Measurements from ENCODE around the gene CABP4.

DNA sequence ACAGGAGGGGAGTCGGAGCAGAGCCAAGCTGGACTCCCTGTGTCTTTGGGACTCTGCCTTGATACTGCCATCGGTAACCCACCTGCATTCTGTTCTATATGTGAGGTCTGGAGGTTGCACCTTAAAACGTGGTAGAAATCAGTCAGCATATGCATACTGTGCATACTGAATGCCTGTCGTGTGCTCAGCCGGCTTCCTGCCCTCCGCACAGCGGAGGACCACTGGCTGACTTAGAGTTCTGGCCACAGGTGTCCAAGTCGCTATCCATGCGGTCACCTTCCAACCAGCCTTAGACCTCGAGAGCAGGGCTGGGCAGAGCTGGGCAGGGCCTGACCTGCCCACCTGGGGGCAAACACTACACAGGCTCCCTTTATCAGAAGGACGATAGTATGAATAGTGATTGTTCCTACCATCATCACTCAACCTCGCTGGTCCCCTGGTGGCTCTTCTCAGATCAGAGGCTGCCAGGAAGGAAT is 47.4 kb upstream of the CABP4 start:
- TF ChIP-seq, protein P1, sequence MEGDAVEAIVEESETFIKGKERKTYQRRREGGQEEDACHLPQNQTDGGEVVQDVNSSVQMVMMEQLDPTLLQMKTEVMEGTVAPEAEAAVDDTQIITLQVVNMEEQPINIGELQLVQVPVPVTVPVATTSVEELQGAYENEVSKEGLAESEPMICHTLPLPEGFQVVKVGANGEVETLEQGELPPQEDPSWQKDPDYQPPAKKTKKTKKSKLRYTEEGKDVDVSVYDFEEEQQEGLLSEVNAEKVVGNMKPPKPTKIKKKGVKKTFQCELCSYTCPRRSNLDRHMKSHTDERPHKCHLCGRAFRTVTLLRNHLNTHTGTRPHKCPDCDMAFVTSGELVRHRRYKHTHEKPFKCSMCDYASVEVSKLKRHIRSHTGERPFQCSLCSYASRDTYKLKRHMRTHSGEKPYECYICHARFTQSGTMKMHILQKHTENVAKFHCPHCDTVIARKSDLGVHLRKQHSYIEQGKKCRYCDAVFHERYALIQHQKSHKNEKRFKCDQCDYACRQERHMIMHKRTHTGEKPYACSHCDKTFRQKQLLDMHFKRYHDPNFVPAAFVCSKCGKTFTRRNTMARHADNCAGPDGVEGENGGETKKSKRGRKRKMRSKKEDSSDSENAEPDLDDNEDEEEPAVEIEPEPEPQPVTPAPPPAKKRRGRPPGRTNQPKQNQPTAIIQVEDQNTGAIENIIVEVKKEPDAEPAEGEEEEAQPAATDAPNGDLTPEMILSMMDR (IDR thresholded peaks at IDR 0.05; ENCODE audit: extremely low read depth in 1 of 2, insufficient read depth in 1 of 2, low read depth in 1 of 2, low read length in 2 of 2), result no peak
- TF ChIP-seq POLR2A (IDR thresholded peaks at IDR 0.05; ENCODE audit: low read depth, low read length) (no peak), POLR2AphosphoS5 (IDR thresholded peaks at IDR 0.05; ENCODE audit: insufficient read depth, low read depth, low read length) (no peak), FOS (IDR thresholded peaks at IDR 0.05; ENCODE audit: borderline replicate concordance, insufficient read depth, low read length) (no peak), JUN (IDR thresholded peaks at IDR 0.05; ENCODE audit: borderline replicate concordance, insufficient read depth, insufficient read length, low read depth) (no peak), EZH2 (IDR thresholded peaks at IDR 0.05; ENCODE audit: borderline replicate concordance, low read depth, low read length, severe bottlenecking) (no peak), GATA2 (IDR thresholded peaks at IDR 0.05; ENCODE audit: insufficient read depth, insufficient read length, low read depth, low read length) (no peak), MYC (IDR thresholded peaks at IDR 0.05; ENCODE audit: low read depth, low read length) (no peak)
- TF ChIP-seq, protein P2, sequence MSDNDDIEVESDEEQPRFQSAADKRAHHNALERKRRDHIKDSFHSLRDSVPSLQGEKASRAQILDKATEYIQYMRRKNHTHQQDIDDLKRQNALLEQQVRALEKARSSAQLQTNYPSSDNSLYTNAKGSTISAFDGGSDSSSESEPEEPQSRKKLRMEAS (IDR thresholded peaks at IDR 0.05; ENCODE audit: insufficient read depth, insufficient read length), result no peak
